GM12878 (cell line): ENCODE results near the gene CNPPD1. TPM values are rescaled to one million over a fixed set of nuclear protein-coding genes. Genes with fewer than 3 reads are reported as not detected.

Experiments used
- ATAC-seq: fragments of 200-7000 bp; cut with Tn5 transposase; 3 replicates; pipeline ENCODE4 v1.9.1; 2020; ENCODE audit warnings: mild to moderate bottlenecking, moderate library complexity
- BruUV-seq: library from RNA; stranded (reverse); fragments of 400-500 nt; replicated peaks from 2 replicates; lab custom pipeline; 2021; lab: Mats Ljungman, UMichigan
- CTCF ChIA-PET: fragments of 300-600 bp; sonication (Branson Sonifier 250); formaldehyde crosslinking; extraction: SDS; loops from one replicate; lab custom pipeline; 2021; ENCODE audit warnings: inconsistent platforms; lab: Yijun Ruan, JAX
- POLR2A ChIA-PET: fragments of 350-600 bp; formaldehyde crosslinking; extraction: SDS; loops from one replicate; lab custom pipeline; 2021; ENCODE audit warnings: inconsistent platforms; lab: Charles Lee
- RAD21 ChIA-PET: fragments of 300-600 bp; sonication (Branson Sonifier 250); formaldehyde crosslinking; loops from one replicate; lab custom pipeline; 2023; ENCODE audit warnings: antibody characterized with exemption; ENCODE audit not compliant: unreplicated experiment; lab: Charles Lee
- SMC1A ChIA-PET: fragments of 300-600 bp; sonication (Branson Sonifier 250); formaldehyde crosslinking; loops from one replicate; lab custom pipeline; 2023; ENCODE audit not compliant: unreplicated experiment, uncharacterized antibody; lab: Charles Lee
- DNase-seq: peaks from one replicate; pipeline ENCODE4 v3.0.0-alpha.2; 2011; ENCODE audit warnings: low read depth, low spot score
- FAIRE-seq: peaks from 3 replicates; lab custom pipeline; 2011; peaks lifted over from hg19 to GRCh38; lab: Jason Lieb, UNC
- H2AFZ ChIP-seq: 2 replicates; pipeline ENCODE4 v1.6.0; 2011; ENCODE audit warnings: low read depth, low read length, control low read depth; ENCODE audit not compliant: control insufficient read depth
- H3K27ac ChIP-seq: 2 replicates; pipeline ENCODE4 v1.5.1; 2011; ENCODE audit warnings: control low read depth; ENCODE audit not compliant: control insufficient read depth, insufficient read depth
- H3K27me3 ChIP-seq, 2 experiments: replicated peaks in 1 of 2; 2 replicates each; pipeline versions ENCODE4 v1.6.0 to v1.6.1; 2011; ENCODE audit warnings: low read length in 1 of 2; ENCODE audit not compliant: control insufficient read depth in 2 of 2, insufficient read depth in 2 of 2
- H3K36me3 ChIP-seq, 2 experiments: 2 replicates each; pipeline ENCODE4 v1.5.1; 2011; ENCODE audit warnings: low read length in 1 of 2; ENCODE audit not compliant: control insufficient read depth in 2 of 2, insufficient read depth in 2 of 2
- H3K4me1 ChIP-seq: 2 replicates; pipeline ENCODE4 v1.6.1; 2011; ENCODE audit warnings: mild to moderate bottlenecking, low read length, moderate library complexity, mixed read lengths; ENCODE audit not compliant: control insufficient read depth, insufficient read depth
- H3K4me2 ChIP-seq: 2 replicates; pipeline ENCODE4 v1.6.0; 2011; ENCODE audit warnings: control low read depth; ENCODE audit not compliant: control insufficient read depth, insufficient read depth
- H3K4me3 ChIP-seq: fragments of 200-600 bp; sonication (generic); 2 replicates; pipeline ENCODE4 v1.5.1; 2016
- H3K79me2 ChIP-seq: 2 replicates; pipeline ENCODE4 v1.6.0; 2011; ENCODE audit warnings: low read length; ENCODE audit not compliant: control insufficient read depth, insufficient read depth
- H3K9ac ChIP-seq: 2 replicates; pipeline ENCODE4 v1.8.0; 2011; ENCODE audit warnings: low read length, control low read depth, mixed read lengths; ENCODE audit not compliant: control insufficient read depth, insufficient read depth
- H3K9me3 ChIP-seq: replicated peaks from 3 replicates; pipeline ENCODE4 v1.5.1; 2011; ENCODE audit warnings: mild to moderate bottlenecking, low read length; ENCODE audit not compliant: control insufficient read depth, insufficient read depth
- H4K20me1 ChIP-seq: 2 replicates; pipeline ENCODE4 v1.6.0; 2011; ENCODE audit not compliant: control insufficient read depth, insufficient read depth
- BMI1 ChIP-seq: fragments of 450-650 bp; IDR thresholded peaks from 2 replicates; pipeline ENCODE4 v1.6.1; 2016; ENCODE audit warnings: mild to moderate bottlenecking, moderate library complexity, borderline replicate concordance
- JUND ChIP-seq: IDR thresholded peaks from 2 replicates; pipeline ENCODE4 v1.6.1; 2012; ENCODE audit warnings: low read depth, mild to moderate bottlenecking, low read length, improper control_type of control experiment, moderate library complexity
- KDM1A ChIP-seq: fragments of 200-600 bp; sonication (generic); IDR thresholded peaks from 2 replicates; pipeline ENCODE4 v1.6.1; 2016; ENCODE audit warnings: borderline replicate concordance
- PML ChIP-seq: IDR thresholded peaks from 2 replicates; pipeline ENCODE4 v1.6.1; 2012; ENCODE audit warnings: low read length, inconsistent platforms
- SMC3 ChIP-seq: IDR thresholded peaks from 2 replicates; pipeline ENCODE4 v1.6.1; 2011; ENCODE audit warnings: low read length, improper control_type of control experiment, borderline replicate concordance
- SREBF1 ChIP-seq: IDR thresholded peaks from 2 replicates; pipeline ENCODE4 v1.6.1; 2012; ENCODE audit warnings: mild to moderate bottlenecking, low read length
- TAF1 ChIP-seq: IDR thresholded peaks from 2 replicates; pipeline ENCODE4 v1.6.1; 2011; ENCODE audit warnings: mild to moderate bottlenecking, low read depth, low read length, borderline replicate concordance
- TCF3 ChIP-seq: IDR thresholded peaks from 2 replicates; pipeline ENCODE4 v1.6.1; 2012; ENCODE audit warnings: low read depth, mild to moderate bottlenecking, low read length, borderline replicate concordance; ENCODE audit not compliant: insufficient read depth
- ZSCAN29 ChIP-seq: fragments of 450-650 bp; IDR thresholded peaks from 2 replicates; pipeline ENCODE4 v1.6.1; 2017; ENCODE audit warnings: mild to moderate bottlenecking, moderate library complexity
- WGBS: methylation state at CpG from one replicate; pipeline ENCODE4 v1.1.6; 2016; ENCODE audit warnings: low lambda C conversion rate; ENCODE audit not compliant: insufficient replicate concordance, insufficient coverage; ENCODE audit errors: missing lambda C conversion rate; 5-methylcytosine and 5-hydroxymethylcytosine counted together
- in situ Hi-C: fragments of 300-500 bp; cut with MboI; formaldehyde crosslinking; loops from 9 replicates; pipeline ENCODE4 v1.14.3; 2018; ENCODE audit warnings: mixed read lengths
- intact Hi-C: fragments of 100-400 bp; cut with micrococcal nuclease; formaldehyde crosslinking; loops from one replicate; pipeline ENCODE4 v1.14.2; 2022; ENCODE audit not compliant: unreplicated experiment
- polyA plus RNA-seq, 11 experiments: library from polyadenylated mRNA; depleted of rRNA in 4 of 11; unstranded in 6 of 11; stranded (reverse) in 5 of 11; fragments of >200 nt; fragmentation: Nextera tagmentation in 4 of 11; fragmentation: Illumina TruSeq in 1 of 11; extraction: Ambion mirVana in 4 of 11; extraction: Trizol in 1 of 11; gene quantifications; 1 replicate in 1 of 11; 2 replicates in 10 of 11; pipeline versions ENCODE4 v1.2.1 to v1.2.3, GENCODE V29; 2011 to 2016; ENCODE audit warnings: inconsistent platforms in 2 of 11, missing spikeins in 2 of 11, low read depth in 1 of 11
- total RNA-seq, 4 experiments: library from RNA; depleted of rRNA in 3 of 4; stranded (reverse); fragments of >200 nt in 3 of 4; fragmentation: Illumina TruSeq in 1 of 4; extraction: Trizol in 1 of 4; gene quantifications; 2 replicates each; pipeline versions ENCODE4 v1.2.1 to v1.2.3, GENCODE V29; 2013 to 2021
- TF ChIP-seq, protein P1 (sequence below): IDR thresholded peaks from 2 replicates; pipeline ENCODE4 v1.6.1; 2011; ENCODE audit warnings: borderline replicate concordance, low read depth, mild to moderate bottlenecking, moderate library complexity, mixed read lengths, low read length; ENCODE audit not compliant: insufficient read depth; ENCODE audit errors: extremely low read length

CNPPD1 gene
- total and polyA plus RNA-seq, 10 of the 15 experiments (the other 5 are each of a cell fraction or from before 2014, with no cell fraction given): 12.2 to 86.6 (median 43.4) TPM

DNA sequence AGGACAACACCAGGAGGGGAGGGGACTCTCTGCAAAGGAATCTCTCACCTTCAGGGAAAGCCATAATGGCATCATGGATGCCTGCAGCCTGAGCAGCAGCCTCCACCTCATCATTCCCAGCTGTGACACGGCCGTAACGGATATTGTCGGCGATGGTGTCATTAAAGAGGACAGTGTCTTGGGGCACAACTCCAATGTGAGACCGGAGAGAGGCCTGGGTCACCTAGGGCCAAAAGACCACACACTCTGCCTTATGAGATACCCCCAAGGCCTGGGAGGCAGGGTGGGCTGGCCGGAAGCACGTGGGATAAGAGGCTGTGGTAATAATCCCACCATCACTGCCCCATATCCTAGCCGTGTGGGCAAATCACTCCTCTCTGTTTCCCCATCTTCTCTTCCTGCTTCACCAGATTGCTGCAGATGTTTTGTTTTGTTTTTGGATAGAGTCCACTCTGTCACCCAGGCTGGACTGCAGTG is 34.2 kb upstream of the CNPPD1 start:
- no peak for FAIRE-seq
- no TSS peak for BruUV-seq
- H3K27me3 ChIP-seq: no peaks in the 10 kb centered on the region

More for the DNA sequence above, 34.2 kb upstream of the CNPPD1 start:
- intact Hi-C loops: loop anchor here (1.0 kb wide), 1 partner anchor 51 kb away; the partner anchor contains the start of gene NHEJ1
- DNase-seq (no peak), ATAC-seq (no peak)
- no peak overlapping the region for H3K9ac ChIP-seq
- CTCF ChIA-PET: interaction anchor here (0.6 to 2.5 kb wide), 9 partner anchors 36 to 561 kb away, joined by 3 to 20 read pairs (median 4); partner anchors contain the start of gene SLC23A3
- SMC1A ChIA-PET: interaction anchor here (0.8 to 1.6 kb wide), 4 partner anchors 38 to 51 kb away, joined by 3 to 6 read pairs (median 3); no protein-coding TSS in a partner anchor
- H4K20me1 ChIP-seq: no peaks in the 10 kb centered on the region
- WGBS: 88% methylated on average over 9 of the region's 9 CpGs
- in situ Hi-C loops: no loop called here
- TF ChIP-seq ZSCAN29 (no peak), BMI1 (no peak), JUND (no peak), KDM1A (no peak), SMC3 (no peak), SREBF1 (no peak), PML (no peak), TCF3 (no peak), TAF1 (no peak)
- TF ChIP-seq, protein P1, sequence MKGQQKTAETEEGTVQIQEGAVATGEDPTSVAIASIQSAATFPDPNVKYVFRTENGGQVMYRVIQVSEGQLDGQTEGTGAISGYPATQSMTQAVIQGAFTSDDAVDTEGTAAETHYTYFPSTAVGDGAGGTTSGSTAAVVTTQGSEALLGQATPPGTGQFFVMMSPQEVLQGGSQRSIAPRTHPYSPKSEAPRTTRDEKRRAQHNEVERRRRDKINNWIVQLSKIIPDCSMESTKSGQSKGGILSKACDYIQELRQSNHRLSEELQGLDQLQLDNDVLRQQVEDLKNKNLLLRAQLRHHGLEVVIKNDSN: no peak
- POLR2A ChIA-PET: interaction anchor here (0.6 to 1.0 kb wide), 2 partner anchors 31 to 40 kb away, joined by 3 to 11 read pairs; no protein-coding TSS in a partner anchor
- H3K4me2 ChIP-seq: no peak overlapping the region
- no peak overlapping the region for H3K27ac ChIP-seq
- peaks cover 0 to 12% of the 10 kb centered on the region in 2 experiments; a peak in 3 of 4 replicates for H3K36me3 ChIP-seq
- no peak overlapping the region for H2AFZ ChIP-seq
- no peak overlapping the region for H3K4me3 ChIP-seq
- RAD21 ChIA-PET: interaction anchor here (1.2 to 1.9 kb wide), 2 partner anchors 35 to 52 kb away, joined by 5 to 10 read pairs; partner anchors contain the start of gene CNPPD1
- H3K79me2 ChIP-seq: no peaks in the 10 kb centered on the region; the same call in 1 of the 2 replicates
- H3K4me1 ChIP-seq: peaks cover 7% of the 10 kb centered on the region
- H3K9me3 ChIP-seq: no peaks in the 10 kb centered on the region
